Peyer's patch (tissue), 4 donors: ENCODE measurements around the gene ERI2.

Experiments used
- POLR2A ChIP-seq, 2 donors: fragments of 450-650 bp; IDR thresholded peaks; one replicate each; pipeline ENCODE4 v1.5.1; 2017; ENCODE audit warnings: antibody characterized with exemption in 2 of 2, mild to moderate bottlenecking in 2 of 2, moderate library complexity in 2 of 2
- TF ChIP-seq, protein P1 (sequence below), 6 experiments: fragments of 450-650 bp in 4 of 6; fragments of 200-600 bp in 2 of 6; sonication (generic) in 1 of 6; IDR thresholded peaks; one replicate each; pipeline ENCODE4 v1.5.1; 2017 to 2019; ENCODE audit warnings: antibody characterized with exemption in 6 of 6, mild to moderate bottlenecking in 3 of 6, moderate library complexity in 1 of 6

GRCh38 chr16:20798364-20798763 is 7.9 kb downstream of the ERI2 start:
- TF ChIP-seq, protein P1, sequence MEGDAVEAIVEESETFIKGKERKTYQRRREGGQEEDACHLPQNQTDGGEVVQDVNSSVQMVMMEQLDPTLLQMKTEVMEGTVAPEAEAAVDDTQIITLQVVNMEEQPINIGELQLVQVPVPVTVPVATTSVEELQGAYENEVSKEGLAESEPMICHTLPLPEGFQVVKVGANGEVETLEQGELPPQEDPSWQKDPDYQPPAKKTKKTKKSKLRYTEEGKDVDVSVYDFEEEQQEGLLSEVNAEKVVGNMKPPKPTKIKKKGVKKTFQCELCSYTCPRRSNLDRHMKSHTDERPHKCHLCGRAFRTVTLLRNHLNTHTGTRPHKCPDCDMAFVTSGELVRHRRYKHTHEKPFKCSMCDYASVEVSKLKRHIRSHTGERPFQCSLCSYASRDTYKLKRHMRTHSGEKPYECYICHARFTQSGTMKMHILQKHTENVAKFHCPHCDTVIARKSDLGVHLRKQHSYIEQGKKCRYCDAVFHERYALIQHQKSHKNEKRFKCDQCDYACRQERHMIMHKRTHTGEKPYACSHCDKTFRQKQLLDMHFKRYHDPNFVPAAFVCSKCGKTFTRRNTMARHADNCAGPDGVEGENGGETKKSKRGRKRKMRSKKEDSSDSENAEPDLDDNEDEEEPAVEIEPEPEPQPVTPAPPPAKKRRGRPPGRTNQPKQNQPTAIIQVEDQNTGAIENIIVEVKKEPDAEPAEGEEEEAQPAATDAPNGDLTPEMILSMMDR (IDR thresholded peaks at IDR 0.05) = no peak
- no peak for TF ChIP-seq POLR2A (IDR thresholded peaks at IDR 0.05)
